Vagina (tissue), 2 donors: ENCODE results near the gene LINGO4. TPM values are rescaled to one million over a fixed set of nuclear protein-coding genes. Genes with fewer than 3 reads are reported as not detected.

Experiments
- DNase-seq, 2 donors: peaks; one replicate each; pipeline ENCODE4 v3.0.0-alpha.2; 2017; ENCODE audit errors: extremely low spot score in 2 of 2
- H3K27ac ChIP-seq: fragments of 200-600 bp; sonication (generic); one replicate; pipeline ENCODE4 v1.5.1; 2019
- H3K27me3 ChIP-seq: fragments of 200-600 bp; sonication (generic); one replicate; pipeline ENCODE4 v1.5.1; 2019
- H3K36me3 ChIP-seq, 2 donors: fragments of 200-600 bp; sonication (generic); one replicate each; pipeline ENCODE4 v1.5.1; 2017 to 2019
- H3K4me1 ChIP-seq: fragments of 200-600 bp; sonication (generic); one replicate; pipeline ENCODE4 v1.5.1; 2019
- H3K4me3 ChIP-seq, 2 donors: fragments of 200-600 bp; sonication (generic); 1 replicate in 1 of 2; 2 replicates in 1 of 2; pipeline ENCODE4 v1.5.1; 2016 to 2019
- H3K9me3 ChIP-seq: fragments of 200-600 bp; sonication (generic); one replicate; pipeline ENCODE4 v1.5.1; 2019
- POLR2A ChIP-seq, 2 donors: fragments of 450-650 bp; IDR thresholded peaks; one replicate each; pipeline ENCODE4 v1.6.1; 2017; ENCODE audit warnings: antibody characterized with exemption in 2 of 2, mild to moderate bottlenecking in 2 of 2, moderate library complexity in 2 of 2
- POLR2AphosphoS5 ChIP-seq, 2 donors: sonication (generic); formaldehyde crosslinking; IDR thresholded peaks; one replicate each; pipeline ENCODE4 v1.9.0; 2017; ENCODE audit warnings: antibody characterized with exemption in 2 of 2, mild to moderate bottlenecking in 2 of 2, low read depth in 1 of 2; ENCODE audit not compliant: insufficient read depth in 1 of 2
- intact Hi-C: fragments of 100-400 bp; cut with DNase I; formaldehyde crosslinking; loops from one replicate; pipeline ENCODE4 v1.15.1; 2023
- total RNA-seq: library from RNA; depleted of rRNA; stranded (reverse); fragments of >200 nt; gene quantifications from one replicate; pipeline ENCODE4 v1.2.3, GENCODE V29; 2016
- TF ChIP-seq, protein P1 (sequence below), 3 experiments: fragments of 450-650 bp in 2 of 3; fragments of 200-600 bp in 1 of 3; sonication (generic) in 1 of 3; IDR thresholded peaks; one replicate each; pipeline ENCODE4 v1.5.1; 2017 to 2019; ENCODE audit warnings: antibody characterized with exemption in 3 of 3, mild to moderate bottlenecking in 2 of 3, moderate library complexity in 2 of 3

The LINGO4 gene
- total RNA-seq, 1 donor from 2014 or later = 0.98 TPM

DNA sequence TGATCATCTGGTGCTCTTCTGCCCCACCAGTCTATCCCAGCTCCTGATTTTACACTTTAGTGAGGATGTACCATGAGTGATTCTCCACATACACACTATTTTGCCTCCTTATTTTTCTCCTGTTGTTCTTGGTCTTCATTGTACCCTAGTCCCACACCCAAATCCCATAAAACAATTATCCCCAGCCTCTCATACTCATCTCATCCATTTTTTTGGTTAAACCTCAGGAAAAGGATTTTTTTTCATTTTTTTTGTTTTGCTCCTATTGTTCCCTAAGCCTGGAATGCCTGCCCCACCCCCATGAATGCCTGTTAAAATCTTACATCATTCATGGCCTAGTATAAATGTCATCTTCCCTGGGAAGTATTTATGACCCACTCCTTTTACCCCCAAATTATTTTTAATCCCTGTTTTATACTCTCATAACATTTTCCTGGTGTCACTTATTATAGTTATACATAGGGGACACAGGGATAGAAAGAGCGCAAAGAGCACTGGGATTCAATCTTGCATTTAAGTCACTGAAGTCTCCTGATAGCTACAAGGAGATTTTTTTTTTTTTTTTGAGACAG is 4.9 kb upstream of the LINGO4 start:
- Histone ChIP-seq H3K36me3 (no peaks in the 10 kb centered on the region), H3K4me1 (no peaks in the 10 kb centered on the region), H3K4me3 (no peak overlapping the region), H3K27ac (no peak overlapping the region), H3K27me3 (no peaks in the 10 kb centered on the region), H3K9me3 (no peaks in the 10 kb centered on the region)
- TF ChIP-seq, protein P1, sequence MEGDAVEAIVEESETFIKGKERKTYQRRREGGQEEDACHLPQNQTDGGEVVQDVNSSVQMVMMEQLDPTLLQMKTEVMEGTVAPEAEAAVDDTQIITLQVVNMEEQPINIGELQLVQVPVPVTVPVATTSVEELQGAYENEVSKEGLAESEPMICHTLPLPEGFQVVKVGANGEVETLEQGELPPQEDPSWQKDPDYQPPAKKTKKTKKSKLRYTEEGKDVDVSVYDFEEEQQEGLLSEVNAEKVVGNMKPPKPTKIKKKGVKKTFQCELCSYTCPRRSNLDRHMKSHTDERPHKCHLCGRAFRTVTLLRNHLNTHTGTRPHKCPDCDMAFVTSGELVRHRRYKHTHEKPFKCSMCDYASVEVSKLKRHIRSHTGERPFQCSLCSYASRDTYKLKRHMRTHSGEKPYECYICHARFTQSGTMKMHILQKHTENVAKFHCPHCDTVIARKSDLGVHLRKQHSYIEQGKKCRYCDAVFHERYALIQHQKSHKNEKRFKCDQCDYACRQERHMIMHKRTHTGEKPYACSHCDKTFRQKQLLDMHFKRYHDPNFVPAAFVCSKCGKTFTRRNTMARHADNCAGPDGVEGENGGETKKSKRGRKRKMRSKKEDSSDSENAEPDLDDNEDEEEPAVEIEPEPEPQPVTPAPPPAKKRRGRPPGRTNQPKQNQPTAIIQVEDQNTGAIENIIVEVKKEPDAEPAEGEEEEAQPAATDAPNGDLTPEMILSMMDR (IDR thresholded peaks at IDR 0.05) = no peak
- TF ChIP-seq POLR2AphosphoS5 (IDR thresholded peaks at IDR 0.05; ENCODE audit: insufficient read depth in 1 of 2, low read depth in 1 of 2) (no peak), POLR2A (IDR thresholded peaks at IDR 0.05) (no peak)
- no peak for DNase-seq
- intact Hi-C loops = no loop called here

DNA sequence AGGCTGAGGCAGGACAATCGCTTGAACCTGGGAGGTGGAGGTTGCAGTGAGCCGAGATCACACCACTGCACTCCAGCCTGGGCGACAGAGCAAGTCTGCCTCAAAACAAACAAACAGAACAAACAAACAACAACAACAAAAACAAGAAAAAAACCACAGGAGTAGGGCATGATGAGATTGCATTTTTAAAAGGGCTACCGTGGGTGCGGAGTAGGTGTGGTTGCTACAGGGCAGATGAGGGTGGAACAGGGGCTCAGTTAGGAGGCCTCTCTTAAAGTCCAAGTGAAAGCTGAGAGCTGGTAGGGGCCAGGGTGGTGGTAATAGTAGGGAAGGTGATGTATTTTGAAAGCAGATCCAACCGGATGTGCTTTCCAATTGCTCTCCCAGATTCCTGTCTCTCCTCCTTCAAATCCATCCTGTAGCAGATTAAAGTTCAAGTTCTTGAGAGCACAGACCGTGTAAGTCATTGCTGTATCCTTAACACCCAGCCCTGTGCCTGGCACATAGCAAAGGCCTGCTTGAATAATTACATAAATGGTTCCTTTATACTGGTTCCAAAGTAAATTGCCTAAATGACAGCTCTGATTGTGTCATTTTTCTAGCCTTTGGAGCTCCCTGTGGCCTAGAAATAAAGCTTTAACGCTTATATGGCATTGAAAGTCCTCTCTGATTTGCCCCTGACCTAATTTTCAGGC is 4.2 kb upstream of the LINGO4 start:
- DNase-seq = no peak
- Histone ChIP-seq H3K4me3 (no peak overlapping the region), H3K36me3 (no peaks in the 10 kb centered on the region), H3K27me3 (no peaks in the 10 kb centered on the region), H3K4me1 (no peaks in the 10 kb centered on the region), H3K27ac (no peak overlapping the region), H3K9me3 (no peaks in the 10 kb centered on the region)
- TF ChIP-seq POLR2A (IDR thresholded peaks at IDR 0.05) = no peak
- TF ChIP-seq POLR2AphosphoS5 (IDR thresholded peaks at IDR 0.05; ENCODE audit: insufficient read depth in 1 of 2, low read depth in 1 of 2) = no peak
- TF ChIP-seq, protein P1 (IDR thresholded peaks at IDR 0.05) = no peak
- intact Hi-C loops = no loop called here

DNA sequence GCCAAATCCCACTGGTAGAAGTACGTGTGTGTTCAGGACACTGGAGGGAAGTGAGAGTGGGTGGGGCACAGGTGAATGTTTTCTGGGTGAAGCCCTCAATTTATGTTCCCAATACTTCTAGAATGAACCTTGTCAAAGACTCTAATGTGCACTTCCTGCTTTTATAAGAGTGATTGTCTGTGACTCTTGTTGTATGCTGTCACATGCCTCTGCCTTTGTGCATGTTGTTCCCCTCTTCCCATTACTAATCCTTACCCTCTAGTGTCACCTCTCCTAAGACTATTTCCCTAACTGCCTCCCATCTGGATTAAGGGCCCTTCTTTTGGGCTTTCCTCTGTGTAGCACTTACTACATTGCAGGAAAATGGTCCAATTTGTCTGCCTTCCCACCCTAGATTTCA is 2.5 kb upstream of the LINGO4 start:
- intact Hi-C loops = no loop called here
- no peak for DNase-seq
- H3K4me3 ChIP-seq = no peak overlapping the region

DNA sequence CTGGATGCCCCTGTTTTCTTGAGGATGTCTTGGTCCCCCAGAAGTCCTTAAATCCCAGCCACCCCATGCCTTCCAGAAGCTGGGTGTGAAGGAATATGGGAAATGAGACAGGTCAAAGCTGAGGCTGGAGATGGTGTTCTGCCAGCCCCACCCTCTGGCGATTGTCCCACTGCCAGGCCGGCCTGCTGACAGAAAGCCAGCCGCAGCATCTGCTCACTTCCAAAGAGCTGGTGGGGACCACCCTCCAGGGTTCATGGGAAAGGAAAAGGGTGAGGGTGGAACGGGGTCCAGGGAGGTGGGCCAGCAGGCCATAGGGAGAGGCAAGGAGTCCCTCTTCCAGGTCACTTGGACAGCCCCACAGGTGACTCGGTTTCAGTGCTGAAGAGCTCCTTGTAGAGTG is 1.9 kb upstream of the LINGO4 start:
- no peaks in the 10 kb centered on the region for H3K36me3 ChIP-seq
- no peaks in the 10 kb centered on the region for H3K27me3 ChIP-seq
- DNase-seq = no peak
- no peaks in the 10 kb centered on the region for H3K4me1 ChIP-seq
- H3K9me3 ChIP-seq = no peaks in the 10 kb centered on the region
- H3K27ac ChIP-seq = no peak overlapping the region
- TF ChIP-seq POLR2A (IDR thresholded peaks at IDR 0.05) (no peak), POLR2AphosphoS5 (IDR thresholded peaks at IDR 0.05; ENCODE audit: insufficient read depth in 1 of 2, low read depth in 1 of 2) (no peak)
- TF ChIP-seq, protein P1 (IDR thresholded peaks at IDR 0.05) = no peak
- intact Hi-C loops = no loop called here
- H3K4me3 ChIP-seq = no peak overlapping the region

More for the DNA sequence above, 2.5 kb upstream of the LINGO4 start:
- Histone ChIP-seq H3K36me3 (no peaks in the 10 kb centered on the region), H3K27ac (no peak overlapping the region), H3K9me3 (no peaks in the 10 kb centered on the region), H3K27me3 (no peaks in the 10 kb centered on the region), H3K4me1 (no peaks in the 10 kb centered on the region)
- no peak for TF ChIP-seq POLR2AphosphoS5 (IDR thresholded peaks at IDR 0.05; ENCODE audit: insufficient read depth in 1 of 2, low read depth in 1 of 2)
- TF ChIP-seq, protein P1 (IDR thresholded peaks at IDR 0.05) = no peak
- TF ChIP-seq POLR2A (IDR thresholded peaks at IDR 0.05) = no peak

DNA sequence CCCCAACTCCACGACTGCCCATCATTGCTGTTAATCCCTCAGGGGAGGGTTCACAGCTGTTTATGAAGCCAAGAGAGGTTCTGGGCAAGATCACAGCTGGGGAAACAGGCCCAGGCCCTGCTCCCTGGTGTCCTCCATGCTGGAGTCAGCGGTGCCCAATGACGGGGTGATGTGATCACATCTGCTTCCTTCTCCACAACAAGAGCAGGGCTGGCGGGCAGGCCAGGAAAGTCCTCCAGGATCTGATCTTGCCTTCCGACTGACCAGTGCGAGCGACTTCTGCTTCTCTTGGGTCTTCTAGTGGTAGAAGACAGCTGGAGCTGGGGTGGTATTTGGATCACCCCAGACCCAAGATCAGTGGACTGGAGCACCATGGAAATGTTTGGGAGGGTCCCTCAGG is 951 bp upstream of the LINGO4 start:
- Histone ChIP-seq H3K27me3 (no peaks in the 10 kb centered on the region), H3K9me3 (no peaks in the 10 kb centered on the region), H3K36me3 (no peaks in the 10 kb centered on the region), H3K4me1 (no peaks in the 10 kb centered on the region), H3K4me3 (no peak overlapping the region), H3K27ac (no peak overlapping the region)
- TF ChIP-seq, protein P1 (IDR thresholded peaks at IDR 0.05) = no peak
- no peak for TF ChIP-seq POLR2AphosphoS5 (IDR thresholded peaks at IDR 0.05; ENCODE audit: insufficient read depth in 1 of 2, low read depth in 1 of 2)
- intact Hi-C loops = no loop called here
- no peak for DNase-seq
